Inflammatory macrophage treated with lipopolysaccharide for 1 hour (primary cell): ENCODE results near the gene FIGNL1.
"Not testable (repeated sequence)": the region's sequence is repeated elsewhere in the genome, so short reads cannot be mapped to it uniquely, and the experiment has no call there.

Experiments
- DNase-seq, 2 donors: peaks; one replicate each; pipeline ENCODE4 v3.0.0-alpha.2; 2020 to 2022

The FIGNL1 gene

GRCh38 chr7:50470250-50471163 lies 20.4 kb upstream of the FIGNL1 start:
- no peak for DNase-seq

DNA sequence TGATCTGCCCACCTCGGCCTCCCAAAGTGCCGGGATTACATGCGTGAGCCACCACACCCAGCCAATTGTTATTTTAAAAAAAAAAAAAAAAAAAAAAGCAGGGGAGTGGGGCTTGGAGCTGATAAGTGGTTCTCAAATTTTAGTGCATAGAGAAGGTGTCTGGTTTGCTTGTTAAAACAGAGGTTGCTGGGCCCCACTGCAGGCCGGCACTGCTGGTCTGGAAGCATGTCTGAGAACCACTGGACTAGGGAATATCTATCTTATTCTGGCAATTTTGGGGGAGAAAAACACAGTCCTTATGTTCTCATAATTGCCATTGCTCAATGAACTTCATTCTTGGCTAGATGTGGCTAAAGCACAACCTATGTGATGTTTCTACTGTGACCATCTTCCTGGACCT lies 19.0 kb upstream of the FIGNL1 start:
- no peak for DNase-seq

- peak; percentile 31 to 78 for DNase-seq
Measured at GRCh38 chr7:50467817-50468610, 17.9 kb upstream of the FIGNL1 start.

DNA sequence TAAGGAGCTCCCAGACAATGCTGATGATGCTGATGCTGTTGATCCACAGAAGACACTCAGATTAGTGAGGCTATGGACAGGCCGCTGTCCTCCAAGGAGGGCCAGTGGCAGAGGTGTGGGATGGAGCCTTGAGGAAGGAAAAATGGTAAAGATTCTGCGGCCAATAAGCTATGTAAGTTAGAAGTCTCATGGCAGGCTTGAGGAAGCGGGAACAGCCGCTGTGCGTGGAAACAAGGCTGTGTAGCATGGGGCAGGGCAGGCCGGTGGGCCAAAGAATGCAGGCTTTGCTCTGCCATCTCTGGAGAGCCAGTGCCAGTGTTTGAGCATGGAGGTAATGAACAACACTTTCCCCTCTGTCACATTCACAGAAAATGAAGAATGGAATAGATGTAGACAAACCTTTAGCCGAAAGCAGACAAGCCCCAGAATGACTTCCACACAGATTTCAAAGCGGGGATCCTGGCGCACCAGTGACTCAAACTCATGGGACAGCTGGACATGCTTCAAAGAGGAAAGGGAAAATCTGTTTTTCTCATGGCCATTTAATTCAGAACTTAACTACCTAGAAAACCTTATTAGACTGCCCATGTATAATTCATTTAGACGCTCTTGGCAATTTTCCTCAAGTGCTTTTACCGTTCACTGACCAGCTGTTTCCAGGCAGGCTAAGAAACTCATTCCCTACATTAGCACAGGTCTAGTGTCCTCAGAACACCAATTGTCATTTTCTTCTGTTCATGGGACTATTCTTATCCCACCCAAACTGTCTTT lies 16.9 kb upstream of the FIGNL1 start:
- DNase-seq, result no peak

DNA sequence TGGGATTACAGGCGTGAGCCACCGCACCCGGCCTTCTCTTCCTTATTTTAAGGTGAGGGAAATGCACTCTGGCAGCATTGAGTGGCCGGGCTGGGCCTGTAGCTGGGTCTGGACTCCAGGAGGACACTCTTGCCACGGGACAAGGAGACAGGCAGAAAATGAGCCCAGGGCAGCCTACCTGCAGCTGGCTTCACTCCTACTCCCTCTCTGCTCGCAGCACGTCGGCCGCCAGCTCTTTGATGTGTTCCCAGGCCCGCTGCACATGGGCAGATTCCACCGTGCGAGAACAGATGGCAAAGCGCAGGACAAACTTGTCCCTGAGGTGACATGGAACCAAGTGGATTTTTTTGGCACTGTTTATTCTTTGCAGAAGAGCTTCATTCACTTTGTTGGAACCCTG lies 12.9 kb upstream of the FIGNL1 start:
- no peak for DNase-seq

- DNase-seq, result no peak
Measured at GRCh38 chr7:50462361-50462760, 12.2 kb upstream of the FIGNL1 start.

- no peak for DNase-seq
Measured at GRCh38 chr7:50461695-50462094, 11.5 kb upstream of the FIGNL1 start.

- not testable (repeated sequence) for DNase-seq
Measured at GRCh38 chr7:50459183-50459582, 9.0 kb upstream of the FIGNL1 start.

DNA sequence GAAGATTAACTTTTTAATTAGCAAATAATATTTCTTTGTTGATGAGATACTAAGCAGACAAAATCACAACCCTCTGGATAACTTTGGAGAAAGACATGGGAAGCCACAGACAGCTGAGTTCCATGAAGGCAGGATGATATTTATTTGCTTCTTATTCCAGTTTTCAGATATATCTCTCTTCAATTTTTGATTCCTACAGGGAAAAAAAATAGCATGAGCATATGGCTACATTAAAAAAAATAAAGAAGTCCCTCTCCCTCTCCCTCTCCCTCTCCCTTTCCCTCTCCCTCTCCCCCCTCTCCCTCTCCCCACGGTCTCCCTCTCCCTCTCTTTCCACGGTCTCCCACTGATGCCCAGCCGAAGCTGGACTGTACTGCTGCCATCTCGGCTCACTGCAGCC lies 8.5 kb upstream of the FIGNL1 start:
- not testable (repeated sequence) for DNase-seq

GRCh38 chr7:50456371-50457123 lies 6.4 kb upstream of the FIGNL1 start:
- DNase-seq, result no peak

- DNase-seq, result no peak
Measured at GRCh38 chr7:50455658-50456057, 5.5 kb upstream of the FIGNL1 start.

- DNase-seq, result no peak
Measured at GRCh38 chr7:50454968-50455367, 4.8 kb upstream of the FIGNL1 start.

DNA sequence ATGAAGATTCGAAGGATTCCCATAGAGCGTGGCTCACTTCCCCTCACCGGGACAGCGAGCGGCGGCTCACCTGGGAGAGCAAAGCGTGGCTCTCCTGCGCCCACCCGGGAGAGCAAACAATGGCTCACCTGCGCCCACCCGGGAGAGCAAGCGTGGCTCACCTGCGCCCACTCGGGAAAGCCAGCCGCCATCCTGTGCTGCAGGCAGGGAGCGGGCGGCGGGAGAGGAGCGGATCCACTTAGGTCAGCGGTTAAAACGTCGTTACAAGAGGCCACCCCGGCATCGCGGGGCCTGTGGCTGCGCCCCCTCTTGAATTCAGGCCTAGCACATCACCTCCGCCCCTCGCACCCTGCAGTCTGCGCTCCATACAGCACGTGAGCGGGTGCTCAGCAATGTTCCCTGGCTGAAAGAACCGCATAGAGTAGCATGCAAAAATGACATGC lies 461 bp upstream of the FIGNL1 start:
- DNase-seq, result no peak

- DNase-seq, result no peak
Measured at GRCh38 chr7:50449501-50449880, 659 bp downstream of the FIGNL1 start.

DNA sequence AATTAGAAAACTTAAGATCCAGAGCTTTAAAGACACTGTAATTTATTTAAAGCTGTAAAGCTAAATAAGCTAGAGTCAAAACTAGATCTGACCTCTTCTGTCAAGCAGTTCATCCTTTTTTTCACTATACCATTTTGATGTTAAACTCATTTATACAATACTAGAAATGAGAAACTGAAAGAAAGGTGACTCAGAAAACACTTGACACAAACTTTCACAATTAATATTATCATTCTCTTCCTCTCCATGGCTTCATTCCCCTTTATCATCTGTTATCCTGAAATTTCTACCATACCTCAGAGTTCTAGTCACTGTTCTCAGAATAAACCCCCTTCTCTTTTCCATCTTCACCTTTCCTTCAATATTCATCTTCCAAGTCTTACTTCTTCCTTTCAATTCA lies 1.3 kb downstream of the FIGNL1 start:
- peak; percentile 14 to 26 for DNase-seq

GRCh38 chr7:50446542-50446960 lies 3.6 kb downstream of the FIGNL1 start:
- DNase-seq, result no peak

DNA sequence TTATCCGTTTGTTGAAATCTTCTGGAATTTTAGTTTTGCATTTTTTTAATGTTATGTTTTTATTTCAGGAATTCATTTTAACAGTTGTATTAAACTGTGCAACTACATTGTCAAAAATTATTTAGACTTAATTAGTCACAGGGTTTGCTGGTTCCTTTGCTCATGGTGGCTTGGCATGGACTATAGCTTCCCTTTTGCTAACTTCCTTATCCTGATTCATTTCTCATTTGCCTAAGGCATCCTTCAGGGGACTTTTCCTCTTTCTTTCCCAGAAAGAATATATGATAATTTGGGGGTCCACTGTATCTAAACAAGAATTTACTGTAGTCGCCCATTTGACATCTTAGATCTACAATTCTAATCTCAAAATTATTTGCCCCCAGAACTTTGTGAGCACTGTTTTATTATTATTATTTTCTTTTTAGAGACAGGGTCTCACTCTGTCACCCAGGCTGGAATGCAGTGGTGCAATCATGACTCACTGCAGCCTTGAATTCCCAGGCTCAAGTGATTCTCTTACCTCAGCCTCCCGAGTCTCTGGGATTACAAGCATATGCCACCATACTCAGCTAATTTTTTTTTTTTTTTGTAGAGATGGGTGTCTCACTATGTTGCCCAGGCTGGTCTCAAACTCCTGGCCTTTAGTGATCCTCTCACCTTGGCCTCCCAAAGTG lies 13.9 kb downstream of the FIGNL1 start:
- peak; percentile 64 to 76 for DNase-seq

DNA sequence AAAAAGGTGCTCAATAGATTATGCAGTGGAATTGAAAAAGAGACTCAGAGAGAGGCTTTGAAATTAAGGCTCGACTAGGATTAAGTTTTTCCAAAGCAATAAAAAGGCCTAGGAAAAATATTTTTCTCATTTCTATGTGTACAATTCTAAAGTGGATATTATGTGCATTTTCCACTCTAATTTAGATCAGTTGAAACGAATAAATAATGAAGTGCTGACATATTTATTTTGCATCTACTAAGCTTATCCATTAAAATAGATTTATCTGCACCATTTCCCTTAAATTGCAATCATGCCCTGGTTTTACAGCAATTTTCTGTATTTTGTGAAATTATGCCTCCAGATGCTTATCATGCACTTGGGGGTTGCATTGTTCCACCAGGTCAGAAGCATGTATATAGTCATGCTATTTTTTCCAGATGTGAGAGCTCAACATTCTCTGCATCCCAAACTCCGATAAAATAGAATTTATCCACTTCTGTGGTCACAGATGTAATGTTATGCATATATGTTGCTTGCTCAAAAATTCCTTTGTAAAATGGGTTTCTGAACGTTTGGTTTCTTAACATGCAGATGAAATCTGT lies 18.3 kb downstream of the FIGNL1 start:
- no peak for DNase-seq

- DNase-seq, result no peak
Measured at GRCh38 chr7:50431316-50431715, 18.8 kb downstream of the FIGNL1 start.

- peak; percentile 48 to 61 for DNase-seq
Measured at GRCh38 chr7:50428911-50429310, 21.2 kb downstream of the FIGNL1 start.

GRCh38 chr7:50427518-50427917 lies 22.6 kb downstream of the FIGNL1 start:
- no peak for DNase-seq
